GM23248 (cell line): ENCODE results near the gene TMCC1.

Experiments
- EZH2 ChIP-seq: fragments of 200-600 bp; sonication (generic); IDR thresholded peaks from 2 replicates; pipeline ENCODE4 v1.6.1; 2018; ENCODE audit warnings: antibody characterized with exemption, mild to moderate bottlenecking; ENCODE audit not compliant: insufficient read depth, poor library complexity, severe bottlenecking
- EZH2phosphoT487 ChIP-seq: fragments of 200-600 bp; sonication (generic); IDR thresholded peaks from 2 replicates; pipeline ENCODE4 v1.6.1; 2018; ENCODE audit warnings: antibody characterized with exemption, moderate library complexity, mild to moderate bottlenecking, low read depth; ENCODE audit not compliant: insufficient read depth

- no peak for TF ChIP-seq EZH2phosphoT487
- TF ChIP-seq EZH2: no peak
These were observed 47.6 kb downstream of the TMCC1 start for GRCh38 chr3:129845956-129846355.
